ENCODE results near the gene TMEM254. TPM values are rescaled to one million over a fixed set of nuclear protein-coding genes. Genes with fewer than 3 reads are reported as not detected.

Gene TMEM254
- total and polyA plus RNA-seq, 2 of the 13 experiments (the other 11 are each of a cell fraction or from before 2014, with no cell fraction given): 11.2 to 39.0 TPM

DNA sequence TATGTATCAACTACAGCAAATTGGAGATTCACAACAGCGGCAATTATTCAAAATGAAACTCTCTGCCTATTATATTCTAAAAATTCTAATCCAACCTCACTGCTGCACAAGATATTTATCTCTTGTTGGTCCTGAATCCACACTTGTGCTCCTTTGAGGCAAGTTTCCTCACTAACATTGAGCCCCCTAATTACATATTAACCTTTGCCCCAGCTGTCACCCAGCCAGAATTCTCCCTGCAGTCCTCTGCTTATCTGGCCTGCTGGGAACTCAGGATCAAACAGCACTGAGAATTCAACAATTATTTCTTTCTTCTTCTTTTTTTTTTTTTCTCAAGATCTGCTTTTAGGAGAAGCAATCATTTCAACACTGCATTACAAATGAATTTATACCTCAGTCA is 32.5 kb downstream of the TMEM254 start (continued):
- TF ChIP-seq ZBTB4 (CRISPR knock-in tag; IDR thresholded peaks at IDR 0.05; ENCODE audit: borderline replicate concordance): no peak
- TF ChIP-seq, protein P1, sequence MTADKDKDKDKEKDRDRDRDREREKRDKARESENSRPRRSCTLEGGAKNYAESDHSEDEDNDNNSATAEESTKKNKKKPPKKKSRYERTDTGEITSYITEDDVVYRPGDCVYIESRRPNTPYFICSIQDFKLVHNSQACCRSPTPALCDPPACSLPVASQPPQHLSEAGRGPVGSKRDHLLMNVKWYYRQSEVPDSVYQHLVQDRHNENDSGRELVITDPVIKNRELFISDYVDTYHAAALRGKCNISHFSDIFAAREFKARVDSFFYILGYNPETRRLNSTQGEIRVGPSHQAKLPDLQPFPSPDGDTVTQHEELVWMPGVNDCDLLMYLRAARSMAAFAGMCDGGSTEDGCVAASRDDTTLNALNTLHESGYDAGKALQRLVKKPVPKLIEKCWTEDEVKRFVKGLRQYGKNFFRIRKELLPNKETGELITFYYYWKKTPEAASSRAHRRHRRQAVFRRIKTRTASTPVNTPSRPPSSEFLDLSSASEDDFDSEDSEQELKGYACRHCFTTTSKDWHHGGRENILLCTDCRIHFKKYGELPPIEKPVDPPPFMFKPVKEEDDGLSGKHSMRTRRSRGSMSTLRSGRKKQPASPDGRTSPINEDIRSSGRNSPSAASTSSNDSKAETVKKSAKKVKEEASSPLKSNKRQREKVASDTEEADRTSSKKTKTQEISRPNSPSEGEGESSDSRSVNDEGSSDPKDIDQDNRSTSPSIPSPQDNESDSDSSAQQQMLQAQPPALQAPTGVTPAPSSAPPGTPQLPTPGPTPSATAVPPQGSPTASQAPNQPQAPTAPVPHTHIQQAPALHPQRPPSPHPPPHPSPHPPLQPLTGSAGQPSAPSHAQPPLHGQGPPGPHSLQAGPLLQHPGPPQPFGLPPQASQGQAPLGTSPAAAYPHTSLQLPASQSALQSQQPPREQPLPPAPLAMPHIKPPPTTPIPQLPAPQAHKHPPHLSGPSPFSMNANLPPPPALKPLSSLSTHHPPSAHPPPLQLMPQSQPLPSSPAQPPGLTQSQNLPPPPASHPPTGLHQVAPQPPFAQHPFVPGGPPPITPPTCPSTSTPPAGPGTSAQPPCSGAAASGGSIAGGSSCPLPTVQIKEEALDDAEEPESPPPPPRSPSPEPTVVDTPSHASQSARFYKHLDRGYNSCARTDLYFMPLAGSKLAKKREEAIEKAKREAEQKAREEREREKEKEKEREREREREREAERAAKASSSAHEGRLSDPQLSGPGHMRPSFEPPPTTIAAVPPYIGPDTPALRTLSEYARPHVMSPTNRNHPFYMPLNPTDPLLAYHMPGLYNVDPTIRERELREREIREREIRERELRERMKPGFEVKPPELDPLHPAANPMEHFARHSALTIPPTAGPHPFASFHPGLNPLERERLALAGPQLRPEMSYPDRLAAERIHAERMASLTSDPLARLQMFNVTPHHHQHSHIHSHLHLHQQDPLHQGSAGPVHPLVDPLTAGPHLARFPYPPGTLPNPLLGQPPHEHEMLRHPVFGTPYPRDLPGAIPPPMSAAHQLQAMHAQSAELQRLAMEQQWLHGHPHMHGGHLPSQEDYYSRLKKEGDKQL (CRISPR knock-in tag; IDR thresholded peaks at IDR 0.05; ENCODE audit: low read depth): 0 out of 2 replicates have a peak, but pooled peaks have one; percentile 20

DNA sequence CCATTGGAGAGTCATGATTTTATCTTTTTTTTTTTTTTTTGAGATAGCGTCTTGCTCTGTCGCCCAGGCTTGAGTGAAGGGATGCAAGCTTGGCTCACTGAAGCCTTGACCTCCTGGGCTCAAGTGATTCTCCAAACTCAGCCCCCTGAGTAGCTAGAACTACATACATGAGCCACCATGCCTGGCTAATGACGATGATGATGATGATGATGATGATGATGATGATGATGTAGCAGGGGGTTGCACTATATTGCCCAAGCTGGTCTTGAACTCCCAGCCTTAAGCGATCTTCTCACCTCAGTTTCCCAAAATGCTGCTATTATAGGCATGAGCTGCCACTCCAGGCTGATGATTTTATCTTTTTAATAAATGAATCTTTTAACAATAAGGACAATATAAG is 40.2 kb downstream of the TMEM254 start:
- DNase-seq (ENCODE audit: low spot score) (no peak), ATAC-seq (no peak), FAIRE-seq (no peak)
- Histone ChIP-seq H3K4me1 (ENCODE audit: insufficient read depth, low read length) (no peaks in the 10 kb centered on the region), H3K9ac (ENCODE audit: insufficient read depth, low read depth, low read length) (no peak overlapping the region), H3K4me3 (replicated peaks in 1 of 3; ENCODE audit: insufficient read depth in 1 of 3, low read depth in 2 of 3, low read length in 3 of 3) (no peak overlapping the region), H3K4me2 (ENCODE audit: low read depth, low read length) (no peak overlapping the region), H4K20me1 (ENCODE audit: insufficient read depth, low read length) (no peaks in the 10 kb centered on the region), H3K79me2 (ENCODE audit: insufficient read depth, low read length) (no peaks in the 10 kb centered on the region), H3K36me3 (replicated peaks in 1 of 2; ENCODE audit: control insufficient read depth in 1 of 2, insufficient read depth in 2 of 2, low read length in 2 of 2) (no peaks in the 10 kb centered on the region), H3K27ac (ENCODE audit: extremely low read length, insufficient read depth, low read length) (no peak overlapping the region), H2AFZ (ENCODE audit: low read length) (no peak overlapping the region), H3K27me3 (ENCODE audit: control insufficient read depth in 1 of 2, insufficient read depth in 2 of 2, low read length in 2 of 2) (no peaks in the 10 kb centered on the region), H3K9me3 (ENCODE audit: low read length) (no peaks in the 10 kb centered on the region)
- no TSS peak for BruUV-seq (replicated peaks)
- ChIA-PET POLR2A (no interaction called here), CTCF (ENCODE audit: low intra/inter-chr PET ratio, low total read pairs) (no interaction called here)
- in situ Hi-C loops (cut with HindIII; ENCODE audit: extremely low pct_ligation_motif_present, low pct_unique_long_range_greater_than_20kb): no loop called here
- intact Hi-C loops (cut with micrococcal nuclease; ENCODE audit: unreplicated experiment): no loop called here
- TF ChIP-seq TEAD2 (CRISPR knock-in tag; IDR thresholded peaks at IDR 0.05) (no peak), CREB1 (IDR thresholded peaks at IDR 0.05) (peak; percentile 71), CREB1 (CRISPR knock-in tag; IDR thresholded peaks at IDR 0.05) (no peak), ZNF841 (CRISPR knock-in tag; IDR thresholded peaks at IDR 0.05; ENCODE audit: borderline replicate concordance) (no peak), NFYB (CRISPR knock-in tag; IDR thresholded peaks at IDR 0.05) (no peak)
- 72% methylated on average over 4 of the region's 4 CpGs for WGBS (ENCODE audit: low lambda C conversion rate)
